IMR-90 (cell line): ENCODE measurements around the gene CFAP92. TPM values are rescaled to one million over a fixed set of nuclear protein-coding genes. Genes with fewer than 3 reads are reported as not detected.

Source experiments
- ATAC-seq: fragments of 200-7000 bp; cut with Tn5 transposase; 2 replicates; pipeline ENCODE4 v1.9.1; 2020; ENCODE audit warnings: low read depth, mild to moderate bottlenecking, moderate library complexity
- BruUV-seq: library from RNA; stranded (reverse); fragments of 400-500 nt; replicated peaks from 2 replicates; lab custom pipeline; 2021; lab: Mats Ljungman, UMichigan
- CTCF ChIA-PET: fragments of 300-600 bp; formaldehyde crosslinking; extraction: SDS; loops from one replicate; lab custom pipeline; 2021; ENCODE audit warnings: antibody characterized with exemption; lab: Yijun Ruan, JAX
- POLR2A ChIA-PET: fragments of 300-600 bp; sonication (Branson Sonifier 250); formaldehyde crosslinking; loops from one replicate; lab custom pipeline; 2022; ENCODE audit warnings: antibody characterized with exemption; ENCODE audit not compliant: unreplicated experiment; lab: Charles Lee
- DNase-seq: peaks from one replicate; pipeline ENCODE4 v3.0.0; 2013
- H2AFZ ChIP-seq: replicated peaks from 2 replicates; pipeline ENCODE3; 2013; ENCODE audit warnings: low read length, mild to moderate bottlenecking; ENCODE audit not compliant: poor library complexity
- H2AK5ac ChIP-seq: 2 replicates; pipeline ENCODE4 v1.6.1; 2013; ENCODE audit warnings: low read depth, low read length, inconsistent platforms
- H2AK9ac ChIP-seq: replicated peaks from 2 replicates; pipeline ENCODE3; 2013; ENCODE audit warnings: mild to moderate bottlenecking, low read depth, low read length, moderate library complexity; ENCODE audit not compliant: poor library complexity
- H2BK120ac ChIP-seq: 2 replicates; pipeline ENCODE4 v1.6.1; 2013; ENCODE audit warnings: low read depth, low read length, inconsistent platforms
- H2BK15ac ChIP-seq: 3 replicates; pipeline ENCODE4 v1.6.1; 2013; ENCODE audit warnings: low read depth, low read length, inconsistent platforms
- H2BK20ac ChIP-seq: 2 replicates; pipeline ENCODE4 v1.6.1; 2013; ENCODE audit warnings: low read depth, mild to moderate bottlenecking, inconsistent platforms, low read length, moderate library complexity
- H2BK5ac ChIP-seq: 2 replicates; pipeline ENCODE4 v1.6.1; 2013; ENCODE audit warnings: mild to moderate bottlenecking, low read depth, low read length, inconsistent platforms; ENCODE audit not compliant: poor library complexity, severe bottlenecking
- H3K14ac ChIP-seq: replicated peaks from 2 replicates; pipeline ENCODE4 v1.6.1; 2013; ENCODE audit warnings: low read depth, low read length, inconsistent platforms
- H3K18ac ChIP-seq: 2 replicates; pipeline ENCODE4 v1.6.1; 2013; ENCODE audit warnings: low read depth, low read length, control low read depth
- H3K23ac ChIP-seq: 2 replicates; pipeline ENCODE4 v1.6.1; 2013; ENCODE audit warnings: low read depth, low read length, inconsistent platforms
- H3K27ac ChIP-seq: 2 replicates; pipeline ENCODE4 v1.5.1; 2013; ENCODE audit warnings: mild to moderate bottlenecking, control low read depth, low read length; ENCODE audit not compliant: insufficient read depth
- H3K27me3 ChIP-seq: 2 replicates; pipeline ENCODE4 v1.6.1; 2013; ENCODE audit warnings: low read length; ENCODE audit not compliant: control insufficient read depth, insufficient read depth
- H3K36me3 ChIP-seq: 2 replicates; pipeline ENCODE4 v1.6.1; 2013; ENCODE audit warnings: low read length, mixed read lengths; ENCODE audit not compliant: control insufficient read depth, insufficient read depth
- H3K4ac ChIP-seq: 2 replicates; pipeline ENCODE4 v1.6.1; 2013; ENCODE audit warnings: low read depth, low read length, inconsistent platforms
- H3K4me1 ChIP-seq: 2 replicates; pipeline ENCODE4 v1.6.1; 2013; ENCODE audit warnings: low read length, mixed read lengths; ENCODE audit not compliant: control insufficient read depth, insufficient read depth
- H3K4me2 ChIP-seq: 2 replicates; pipeline ENCODE4 v1.6.1; 2013; ENCODE audit warnings: low read depth, mild to moderate bottlenecking, control low read depth, low read length, moderate library complexity
- H3K4me3 ChIP-seq: 2 replicates; pipeline ENCODE4 v1.5.1; 2013; ENCODE audit warnings: low read depth, mild to moderate bottlenecking, control low read depth, low read length, moderate library complexity; ENCODE audit not compliant: insufficient read depth
- H3K56ac ChIP-seq: 2 replicates; pipeline ENCODE4 v1.6.1; 2013; ENCODE audit warnings: low read length, inconsistent platforms; ENCODE audit not compliant: insufficient read depth; ENCODE audit errors: extremely low read depth
- H3K79me1 ChIP-seq, 2 experiments: 2 replicates each; pipeline ENCODE4 v1.6.1; 2013; ENCODE audit warnings: low read length in 2 of 2, inconsistent platforms in 1 of 2, low read depth in 1 of 2
- H3K9ac ChIP-seq: 2 replicates; pipeline ENCODE4 v1.6.1; 2013; ENCODE audit warnings: low read depth, low read length, control low read depth
- H3K9me1 ChIP-seq: 2 replicates; pipeline ENCODE4 v1.6.1; 2013; ENCODE audit warnings: low read length, inconsistent platforms; ENCODE audit not compliant: insufficient read depth
- H3K9me3 ChIP-seq: 2 replicates; pipeline ENCODE4 v1.6.1; 2013; ENCODE audit warnings: low read length; ENCODE audit not compliant: control insufficient read depth, insufficient read depth
- H4K20me1 ChIP-seq: 2 replicates; pipeline ENCODE4 v1.6.1; 2013; ENCODE audit warnings: low read length, inconsistent platforms; ENCODE audit not compliant: insufficient read depth
- H4K5ac ChIP-seq: 2 replicates; pipeline ENCODE4 v1.6.1; 2013; ENCODE audit warnings: mild to moderate bottlenecking, low read depth, low read length, control low read depth
- H4K8ac ChIP-seq, 2 experiments: 2 replicates each; pipeline ENCODE4 v1.6.1; 2013; ENCODE audit warnings: low read depth in 2 of 2, low read length in 2 of 2, control low read depth in 1 of 2, inconsistent platforms in 1 of 2
- H4K91ac ChIP-seq: 2 replicates; pipeline ENCODE4 v1.6.1; 2013; ENCODE audit warnings: low read depth, low read length, inconsistent platforms; ENCODE audit not compliant: insufficient read depth
- BHLHE40 ChIP-seq: fragments of 150-350 bp; IDR thresholded peaks from 2 replicates; pipeline ENCODE4 v1.6.1; 2016; ENCODE audit warnings: mild to moderate bottlenecking, low read depth, low read length
- CEBPB ChIP-seq: IDR thresholded peaks from 2 replicates; pipeline ENCODE4 v1.6.1; 2012; ENCODE audit warnings: low read depth, low read length, improper control_type of control experiment
- CHD1 ChIP-seq: IDR thresholded peaks from 2 replicates; pipeline ENCODE4 v1.6.1; 2012; ENCODE audit warnings: low read depth, low read length, improper control_type of control experiment
- CTCF ChIP-seq: conservative IDR thresholded peaks from 2 replicates; pipeline ENCODE4 v1.5.1; 2012; ENCODE audit warnings: mild to moderate bottlenecking, low read depth, low read length, improper control_type of control experiment
- ELK1 ChIP-seq: fragments of 150-350 bp; IDR thresholded peaks from 2 replicates; pipeline ENCODE4 v1.6.1; 2016; ENCODE audit warnings: low read depth, mild to moderate bottlenecking, low read length, moderate library complexity, borderline replicate concordance
- FOS ChIP-seq: fragments of 150-350 bp; IDR thresholded peaks from 2 replicates; pipeline ENCODE4 v1.6.1; 2016; ENCODE audit warnings: low read depth, low read length
- MAFK ChIP-seq: IDR thresholded peaks from 2 replicates; pipeline ENCODE4 v1.6.1; 2012; ENCODE audit warnings: low read depth, low read length, improper control_type of control experiment
- MAZ ChIP-seq: IDR thresholded peaks from 2 replicates; pipeline ENCODE4 v1.6.1; 2012; ENCODE audit warnings: low read depth, mild to moderate bottlenecking, low read length, improper control_type of control experiment, moderate library complexity, borderline replicate concordance
- MXI1 ChIP-seq: IDR thresholded peaks from 2 replicates; pipeline ENCODE4 v1.6.1; 2012; ENCODE audit warnings: low read depth, mild to moderate bottlenecking, low read length, moderate library complexity, borderline replicate concordance
- NFE2L2 ChIP-seq: fragments of 150-350 bp; IDR thresholded peaks from 2 replicates; pipeline ENCODE4 v1.6.1; 2016; ENCODE audit warnings: low read depth, mild to moderate bottlenecking, low read length
- POLR2A ChIP-seq: IDR thresholded peaks from 2 replicates; pipeline ENCODE4 v1.6.1; 2012; ENCODE audit warnings: mild to moderate bottlenecking, low read depth, low read length
- RAD21 ChIP-seq: IDR thresholded peaks from 2 replicates; pipeline ENCODE4 v1.6.1; 2012; ENCODE audit warnings: low read length, improper control_type of control experiment
- RCOR1 ChIP-seq: IDR thresholded peaks from 2 replicates; pipeline ENCODE4 v1.6.1; 2012; ENCODE audit warnings: mild to moderate bottlenecking, low read length, improper control_type of control experiment; ENCODE audit not compliant: insufficient replicate concordance
- RFX5 ChIP-seq: IDR thresholded peaks from 2 replicates; pipeline ENCODE4 v1.8.0; 2012; ENCODE audit warnings: low read depth, mild to moderate bottlenecking, low read length, moderate library complexity
- SMC3 ChIP-seq: fragments of 150-350 bp; IDR thresholded peaks from 2 replicates; pipeline ENCODE4 v1.6.1; 2016; ENCODE audit warnings: low read depth, mild to moderate bottlenecking, antibody characterized with exemption, low read length, moderate library complexity
- USF2 ChIP-seq: fragments of 150-350 bp; IDR thresholded peaks from 2 replicates; pipeline ENCODE4 v1.6.1; 2017; ENCODE audit warnings: mild to moderate bottlenecking, antibody characterized with exemption, low read length, low read depth
- WGBS, 2 experiments: methylation state at CpG; one replicate each; pipeline versions ENCODE4 v1.1.5 to v1.1.7; 2013; ENCODE audit warnings: missing lambda C conversion rate in 2 of 2; ENCODE audit not compliant: insufficient read length in 1 of 2; ENCODE audit errors: extremely low coverage in 2 of 2; 5-methylcytosine and 5-hydroxymethylcytosine counted together
- dilution Hi-C: fragments of 300-500 bp; cut with HindIII; formaldehyde crosslinking; loops from one replicate; pipeline ENCODE4 v1.14.3; 2018; ENCODE audit warnings: low sequenced_read_pairs; ENCODE audit not compliant: unreplicated experiment
- in situ Hi-C: fragments of 300-500 bp; cut with MboI; formaldehyde crosslinking; loops from 3 replicates; pipeline ENCODE4 v1.14.3; 2019; ENCODE audit warnings: low sequenced_read_pairs, inconsistent platforms, mixed read lengths
- intact Hi-C: fragments of 100-400 bp; cut with micrococcal nuclease; formaldehyde crosslinking; loops from 2 replicates; pipeline ENCODE4 v1.10.0; 2022
- polyA plus RNA-seq, 3 experiments: library from polyadenylated mRNA; depleted of rRNA; stranded (reverse); fragments of >200 nt; gene quantifications; 2 replicates each; pipeline ENCODE4 v1.2.3, GENCODE V29; 2012; ENCODE audit warnings: low replicate concordance in 1 of 3
- total RNA-seq: library from RNA; depleted of rRNA; stranded (reverse); fragments of >200 nt; gene quantifications from 2 replicates; pipeline ENCODE4 v1.2.3, GENCODE V29; 2012

CFAP92 gene
- total and polyA plus RNA-seq, 2 of the 4 experiments (the other 2 are of a cell fraction), result not detected

GRCh38 chr3:128914966-128915645, 78.8 kb downstream of the CFAP92 start:
- H3K4me3 ChIP-seq, result no peak overlapping the region
- H2AFZ ChIP-seq, result no peak overlapping the region
- no peak overlapping the region for H4K5ac ChIP-seq
- H2BK120ac ChIP-seq, result no peak overlapping the region
- H4K20me1 ChIP-seq, result no peaks in the 10 kb centered on the region
- no peak overlapping the region for H3K56ac ChIP-seq
- no peak overlapping the region for H4K91ac ChIP-seq
- no peak overlapping the region for H2BK20ac ChIP-seq
- no peaks in the 10 kb centered on the region; the same call in 1 of the 2 replicates for H3K9me1 ChIP-seq
- H3K4ac ChIP-seq, result no peak overlapping the region
- WGBS, 2 experiments, result no CpG with 5 or more reads among the region's 10 CpGs
- H2BK5ac ChIP-seq, result no peak overlapping the region
- ATAC-seq (no peak), DNase-seq (no peak)
- POLR2A ChIA-PET, result no interaction called here
- H4K8ac ChIP-seq, result no peak overlapping the region
- H3K27me3 ChIP-seq, result no peaks in the 10 kb centered on the region
- no peak overlapping the region for H3K4me2 ChIP-seq
- H3K9me3 ChIP-seq, result no peaks in the 10 kb centered on the region
- H3K79me1 ChIP-seq, result no peaks in the 10 kb centered on the region
- no peak overlapping the region for H2AK9ac ChIP-seq
- in situ Hi-C loops, result no loop called here
- H3K9ac ChIP-seq, result no peak overlapping the region
- intact Hi-C loops, result no loop called here
- no peak overlapping the region for H3K27ac ChIP-seq
- H3K14ac ChIP-seq, result no peak overlapping the region
- H2AK5ac ChIP-seq, result no peak overlapping the region
- H3K23ac ChIP-seq, result no peak overlapping the region
- H3K36me3 ChIP-seq, result peaks cover 50% of the 10 kb centered on the region
- TF ChIP-seq RFX5 (no peak), POLR2A (no peak), BHLHE40 (no peak), RAD21 (no peak), MXI1 (no peak), CHD1 (no peak), FOS (no peak), NFE2L2 (no peak), SMC3 (no peak), MAZ (no peak), CEBPB (no peak), ELK1 (no peak), CTCF (no peak), USF2 (no peak), RCOR1 (no peak), MAFK (no peak)
- BruUV-seq, result no TSS peak
- dilution Hi-C loops, result no loop called here
- H3K4me1 ChIP-seq, result no peaks in the 10 kb centered on the region
- H3K18ac ChIP-seq, result no peak overlapping the region
- CTCF ChIA-PET, result no interaction called here
- H2BK15ac ChIP-seq, result no peak overlapping the region
